ENCODE data around the gene FANCM.

FANCM gene, protein sequence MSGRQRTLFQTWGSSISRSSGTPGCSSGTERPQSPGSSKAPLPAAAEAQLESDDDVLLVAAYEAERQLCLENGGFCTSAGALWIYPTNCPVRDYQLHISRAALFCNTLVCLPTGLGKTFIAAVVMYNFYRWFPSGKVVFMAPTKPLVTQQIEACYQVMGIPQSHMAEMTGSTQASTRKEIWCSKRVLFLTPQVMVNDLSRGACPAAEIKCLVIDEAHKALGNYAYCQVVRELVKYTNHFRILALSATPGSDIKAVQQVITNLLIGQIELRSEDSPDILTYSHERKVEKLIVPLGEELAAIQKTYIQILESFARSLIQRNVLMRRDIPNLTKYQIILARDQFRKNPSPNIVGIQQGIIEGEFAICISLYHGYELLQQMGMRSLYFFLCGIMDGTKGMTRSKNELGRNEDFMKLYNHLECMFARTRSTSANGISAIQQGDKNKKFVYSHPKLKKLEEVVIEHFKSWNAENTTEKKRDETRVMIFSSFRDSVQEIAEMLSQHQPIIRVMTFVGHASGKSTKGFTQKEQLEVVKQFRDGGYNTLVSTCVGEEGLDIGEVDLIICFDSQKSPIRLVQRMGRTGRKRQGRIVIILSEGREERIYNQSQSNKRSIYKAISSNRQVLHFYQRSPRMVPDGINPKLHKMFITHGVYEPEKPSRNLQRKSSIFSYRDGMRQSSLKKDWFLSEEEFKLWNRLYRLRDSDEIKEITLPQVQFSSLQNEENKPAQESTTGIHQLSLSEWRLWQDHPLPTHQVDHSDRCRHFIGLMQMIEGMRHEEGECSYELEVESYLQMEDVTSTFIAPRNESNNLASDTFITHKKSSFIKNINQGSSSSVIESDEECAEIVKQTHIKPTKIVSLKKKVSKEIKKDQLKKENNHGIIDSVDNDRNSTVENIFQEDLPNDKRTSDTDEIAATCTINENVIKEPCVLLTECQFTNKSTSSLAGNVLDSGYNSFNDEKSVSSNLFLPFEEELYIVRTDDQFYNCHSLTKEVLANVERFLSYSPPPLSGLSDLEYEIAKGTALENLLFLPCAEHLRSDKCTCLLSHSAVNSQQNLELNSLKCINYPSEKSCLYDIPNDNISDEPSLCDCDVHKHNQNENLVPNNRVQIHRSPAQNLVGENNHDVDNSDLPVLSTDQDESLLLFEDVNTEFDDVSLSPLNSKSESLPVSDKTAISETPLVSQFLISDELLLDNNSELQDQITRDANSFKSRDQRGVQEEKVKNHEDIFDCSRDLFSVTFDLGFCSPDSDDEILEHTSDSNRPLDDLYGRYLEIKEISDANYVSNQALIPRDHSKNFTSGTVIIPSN (N-terminal part only)

DNA sequence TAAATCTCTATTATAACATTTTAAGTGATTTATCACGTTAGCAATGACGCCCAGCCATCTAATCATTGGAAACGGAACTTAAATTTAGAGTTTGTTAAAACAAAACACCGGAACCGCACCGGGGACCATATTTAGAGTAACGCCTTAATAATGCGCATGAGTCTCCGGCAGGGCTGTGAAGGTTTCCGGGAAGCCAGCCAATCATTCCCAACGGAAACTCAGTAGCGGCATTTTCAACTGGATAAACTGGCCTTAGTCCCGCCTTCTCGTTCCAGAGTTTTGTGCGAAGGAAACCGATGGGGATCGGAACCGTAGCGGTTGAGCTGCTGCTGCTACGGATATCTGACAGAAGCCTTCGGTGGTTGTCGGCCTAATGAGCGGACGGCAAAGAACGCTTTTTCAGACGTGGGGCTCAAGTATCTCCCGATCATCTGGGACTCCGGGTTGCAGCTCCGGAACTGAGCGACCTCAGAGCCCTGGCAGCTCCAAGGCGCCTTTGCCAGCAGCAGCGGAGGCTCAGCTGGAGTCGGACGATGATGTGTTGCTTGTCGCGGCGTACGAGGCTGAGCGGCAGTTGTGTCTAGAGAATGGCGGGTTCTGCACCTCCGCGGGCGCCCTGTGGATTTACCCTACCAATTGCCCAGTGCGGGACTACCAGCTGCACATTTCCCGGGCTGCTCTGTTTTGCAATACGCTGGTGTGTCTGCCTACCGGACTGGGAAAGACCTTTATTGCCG is at the start of gene FANCM:
TSS of gene FANCM (plus strand) at position 272 of the 737 bp plus-strand sequence. CDS start at position 374, 102 bp downstream.
- peak; percentile 99 for DNase-seq

DNA sequence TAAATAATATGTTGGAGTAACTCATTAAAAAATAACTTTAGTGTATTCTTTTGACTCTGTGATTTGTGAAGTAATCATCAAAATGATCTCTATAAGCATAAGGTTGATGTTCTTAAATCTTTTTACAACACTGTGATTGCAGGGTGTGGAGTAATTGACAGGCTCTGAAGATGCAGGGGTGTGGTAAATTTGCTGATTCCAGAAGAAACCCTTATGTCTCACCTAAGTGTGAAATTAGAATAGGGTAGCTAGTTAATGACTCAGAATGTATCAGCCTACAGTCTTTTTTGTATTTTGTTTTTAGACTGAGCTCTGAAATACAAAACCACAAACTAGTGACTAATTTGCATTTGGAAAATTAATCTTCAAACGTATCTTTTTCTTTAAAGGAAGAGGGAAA is 45.9 kb upstream of the FANCM start:
- no peak for DNase-seq

DNA sequence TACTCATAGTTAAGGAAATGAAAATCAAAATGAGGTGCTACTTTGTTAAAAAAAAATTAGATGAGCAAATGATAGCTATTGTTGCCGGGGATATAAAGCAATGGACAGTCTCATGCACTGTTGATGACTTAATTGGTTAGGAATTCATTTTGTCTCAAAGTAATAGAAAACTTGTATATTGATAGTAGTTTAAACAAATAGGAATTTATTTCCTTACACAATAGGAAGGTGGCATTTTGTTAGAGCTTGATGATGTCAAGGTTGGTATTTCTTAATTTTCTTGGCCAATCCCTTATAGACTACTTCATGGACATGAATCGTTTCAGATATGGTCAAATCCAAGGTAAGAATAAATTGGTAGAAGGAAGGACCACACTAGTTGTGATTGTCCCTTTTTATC is 44.0 kb upstream of the FANCM start:
- DNase-seq: no peak

DNA sequence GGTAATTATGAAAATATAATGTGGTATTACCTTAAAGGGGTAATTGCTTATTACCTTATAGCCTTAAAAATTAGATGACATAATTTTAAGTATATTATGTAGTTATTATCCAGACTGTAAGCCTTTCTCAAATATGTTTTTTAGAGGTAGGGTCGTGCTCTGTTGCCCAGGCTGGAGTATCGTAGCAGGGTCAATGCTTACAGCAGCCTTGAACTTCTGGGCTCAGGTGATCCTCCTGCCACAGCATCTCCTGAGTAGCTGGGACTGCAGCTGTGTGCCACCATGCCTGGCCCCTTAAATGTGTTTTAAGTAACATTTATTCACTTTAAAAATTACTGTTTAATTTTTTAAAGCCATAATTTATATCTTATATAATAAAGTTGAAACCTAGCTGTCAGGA is 41.5 kb upstream of the FANCM start:
- DNase-seq: no peak

DNA sequence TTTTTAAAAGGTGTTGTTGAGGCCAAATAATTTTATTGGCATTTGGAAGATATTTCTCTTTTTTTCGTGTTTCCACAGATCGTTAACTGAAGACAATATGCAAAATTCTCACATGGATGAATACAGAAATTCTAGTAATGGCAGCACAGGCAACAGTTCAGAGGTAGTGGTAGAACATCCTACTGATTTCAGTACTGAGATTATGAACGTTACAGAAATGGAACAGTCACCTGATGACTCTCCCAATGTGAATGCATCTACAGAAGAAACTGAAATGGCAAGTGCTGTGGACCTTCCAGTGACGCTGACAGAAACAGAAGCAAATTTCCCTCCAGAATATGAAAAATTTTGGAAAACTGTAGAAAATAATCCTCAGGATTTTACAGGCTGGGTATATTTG is 40.6 kb upstream of the FANCM start:
- no peak for DNase-seq

DNA sequence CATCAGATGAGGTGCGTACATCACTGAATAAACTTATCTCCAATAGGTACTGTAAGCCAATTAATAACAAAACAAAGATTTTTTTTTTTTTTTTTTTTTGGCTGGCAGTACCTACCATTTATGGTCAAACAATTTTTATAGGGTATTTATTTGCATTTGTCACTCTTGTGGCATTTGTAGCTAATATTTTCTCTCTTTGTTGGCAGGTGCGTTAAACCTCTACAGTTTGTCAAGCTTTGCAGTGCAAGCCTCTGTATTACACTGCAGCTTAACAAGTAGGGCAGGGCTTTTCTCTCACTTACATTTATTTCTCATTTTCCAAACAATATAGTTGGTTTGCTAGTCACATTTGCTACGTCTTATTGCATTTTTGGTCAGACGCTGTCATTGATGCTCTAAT is 39.5 kb upstream of the FANCM start:
- DNase-seq: no peak

DNA sequence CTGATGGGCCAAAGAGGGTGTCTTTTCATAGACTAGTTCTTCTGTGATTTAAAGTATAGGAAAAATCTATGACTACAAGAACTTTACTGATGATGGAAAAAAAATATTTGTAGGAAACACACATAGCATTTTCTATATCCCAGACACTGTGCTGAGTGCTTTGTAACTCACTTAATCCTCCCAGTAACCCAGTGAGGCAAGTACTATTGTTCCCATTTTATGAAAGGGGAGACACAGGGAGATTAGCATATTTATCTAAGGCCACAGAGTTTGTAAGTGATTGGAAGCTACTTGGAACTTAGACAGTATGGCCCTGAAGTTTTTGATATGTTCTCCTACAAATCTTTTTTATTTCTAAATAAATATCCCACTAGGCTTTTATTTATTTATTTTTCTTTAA is 31.9 kb upstream of the FANCM start:
- DNase-seq: no peak

DNA sequence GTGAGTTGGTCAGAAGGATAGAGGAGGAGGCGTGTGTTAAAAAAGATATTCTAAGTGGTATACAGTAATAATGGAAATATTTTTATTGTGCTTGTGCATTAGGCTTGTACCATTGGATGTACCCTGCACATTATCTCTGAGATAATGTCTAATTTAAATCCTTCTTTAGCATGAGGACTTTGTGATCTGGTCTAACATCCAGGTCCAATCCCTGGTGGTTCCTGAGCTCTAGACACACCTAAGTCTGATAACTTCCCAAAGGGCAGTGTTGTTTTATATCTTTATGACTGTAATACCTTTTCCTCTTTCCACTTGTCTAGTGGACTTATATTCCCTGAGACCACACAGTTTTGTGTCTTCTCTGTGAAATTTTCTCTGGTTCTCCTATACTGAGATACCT is 31.2 kb upstream of the FANCM start:
- no peak for DNase-seq

DNA sequence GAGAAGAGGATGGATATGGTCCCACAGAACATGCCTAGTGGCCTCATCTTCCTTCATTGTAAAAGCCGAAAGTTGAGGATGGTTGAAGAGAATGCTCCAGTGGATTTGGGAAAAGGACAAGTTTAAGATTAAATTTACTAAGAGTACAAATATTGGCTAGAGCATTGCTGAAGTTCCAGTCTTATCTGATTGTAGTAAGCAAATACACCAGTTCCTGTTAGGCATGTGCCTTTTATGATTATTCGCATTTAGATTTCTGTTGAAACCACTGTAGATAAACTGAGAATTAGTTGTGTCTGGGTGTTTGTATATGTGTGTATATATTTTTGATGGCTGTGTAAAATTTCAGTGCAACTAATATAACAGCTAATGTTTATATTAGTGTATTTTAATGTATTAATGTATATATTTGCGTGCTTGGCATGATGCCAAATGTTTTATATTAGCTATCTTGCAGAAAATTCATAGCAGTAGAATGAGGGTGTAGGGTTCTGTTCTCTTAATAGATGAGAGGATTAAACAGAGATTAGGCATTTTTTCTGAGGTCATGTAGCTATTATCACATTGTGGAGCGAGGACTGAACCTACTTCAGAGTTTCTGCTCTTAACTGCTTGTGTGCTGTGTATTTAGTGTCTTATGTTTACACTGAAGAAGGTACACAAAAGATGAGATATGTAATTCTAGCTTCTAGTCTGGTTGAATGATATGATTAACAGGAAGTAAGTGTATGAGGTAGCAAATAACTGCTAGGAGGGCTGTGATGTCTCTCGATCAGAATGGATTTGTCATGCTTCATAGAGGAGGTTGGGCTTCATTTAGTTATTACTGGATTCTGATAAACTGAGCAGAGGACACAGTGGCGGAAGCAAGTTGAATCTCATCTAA is 22.6 kb upstream of the FANCM start:
- no peak for DNase-seq

DNA sequence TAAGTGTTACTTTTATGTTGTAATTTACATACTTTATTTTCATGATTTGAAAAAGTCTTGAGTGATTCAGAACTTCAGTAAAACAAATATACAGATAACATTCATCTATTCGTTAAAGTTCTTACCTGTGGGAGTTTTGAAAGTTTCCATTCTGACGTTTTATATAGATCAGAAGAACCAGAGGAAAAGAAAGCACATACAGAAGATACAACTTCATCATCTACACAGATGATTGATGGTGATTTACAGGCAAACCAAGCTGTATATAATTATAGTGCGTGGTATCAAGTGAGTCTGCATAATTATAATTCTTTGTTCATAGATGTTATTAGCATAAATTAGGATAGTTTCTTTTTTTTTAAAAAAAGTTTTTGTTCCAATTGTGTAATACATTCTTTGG is 21.4 kb upstream of the FANCM start:
- DNase-seq: no peak

DNA sequence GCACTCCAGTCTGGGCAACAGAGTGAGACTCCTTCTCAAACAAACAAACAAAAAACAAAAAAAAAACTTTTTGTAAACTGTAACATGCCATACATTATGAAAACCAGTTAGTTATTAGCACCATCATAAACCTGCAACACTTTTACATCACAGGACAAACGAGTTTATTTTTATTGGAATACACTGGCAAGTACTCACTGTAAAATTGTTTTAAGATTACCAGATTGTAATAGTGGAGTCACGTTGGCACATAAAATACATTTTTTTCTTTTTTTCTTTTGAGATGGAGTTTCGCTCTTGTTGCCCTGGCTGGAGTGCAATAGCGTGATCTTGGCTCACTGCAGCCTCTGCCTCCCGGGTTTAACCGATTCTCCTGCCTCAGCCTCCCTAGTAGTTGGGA is 17.1 kb upstream of the FANCM start:
- no peak for DNase-seq

DNA sequence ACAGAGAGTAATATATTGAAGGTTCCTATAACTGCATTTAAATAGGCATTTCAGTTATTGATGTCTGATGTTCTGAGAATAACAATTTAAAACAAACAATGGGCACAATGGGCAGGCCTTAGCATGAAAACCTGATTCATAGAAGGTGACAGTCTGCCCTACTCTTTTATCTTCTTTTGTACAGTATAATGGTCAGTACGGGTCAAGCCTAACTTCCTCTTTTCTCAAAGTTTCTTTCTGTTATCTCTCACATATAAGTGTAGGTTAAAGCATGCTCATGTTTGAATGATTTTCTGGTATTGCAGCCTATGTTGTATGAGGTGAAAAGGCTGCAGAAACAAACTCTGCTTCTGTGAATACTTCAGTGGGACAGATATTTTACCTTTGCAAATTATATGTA is 15.6 kb upstream of the FANCM start:
- no peak for DNase-seq

DNA sequence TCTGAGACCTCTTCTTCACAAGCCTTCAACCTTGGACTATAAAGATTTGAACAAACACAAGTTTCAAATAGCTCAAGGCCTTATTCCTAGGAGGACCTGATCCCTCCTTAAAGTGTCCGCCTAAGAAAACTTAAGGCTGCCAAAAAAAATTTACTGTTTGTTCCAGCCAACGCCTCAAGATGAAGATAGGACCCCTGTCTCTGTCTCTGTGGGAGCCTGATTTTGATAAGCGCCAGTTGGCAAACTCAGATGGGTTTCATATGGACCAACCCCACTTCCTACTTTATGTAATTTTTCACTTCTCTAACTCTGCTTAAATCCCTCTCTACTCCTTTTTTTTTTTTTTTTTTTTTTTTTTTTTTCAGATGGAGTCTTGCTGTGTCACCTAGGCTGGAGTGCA is 12.5 kb upstream of the FANCM start:
- DNase-seq: no peak

DNA sequence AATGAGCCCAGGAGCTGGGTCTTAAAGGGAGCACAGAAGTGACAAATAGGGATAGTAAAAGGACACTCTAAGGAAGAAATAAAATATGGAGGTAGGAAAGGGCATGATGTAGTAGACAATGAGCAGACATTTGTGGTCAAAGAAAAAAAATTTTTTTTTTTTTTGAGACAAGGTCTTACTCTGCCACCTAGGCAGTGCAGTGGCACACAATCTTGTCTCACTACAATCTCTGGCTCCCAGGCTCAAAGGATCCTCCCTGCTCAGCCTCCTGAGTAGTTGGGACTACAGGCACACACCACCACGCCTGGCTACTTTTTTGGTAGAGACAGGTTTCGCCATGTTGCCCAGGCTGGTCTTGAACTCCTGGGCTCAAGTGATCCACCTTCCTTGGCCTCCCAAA is 10.0 kb upstream of the FANCM start:
- DNase-seq: no peak

DNA sequence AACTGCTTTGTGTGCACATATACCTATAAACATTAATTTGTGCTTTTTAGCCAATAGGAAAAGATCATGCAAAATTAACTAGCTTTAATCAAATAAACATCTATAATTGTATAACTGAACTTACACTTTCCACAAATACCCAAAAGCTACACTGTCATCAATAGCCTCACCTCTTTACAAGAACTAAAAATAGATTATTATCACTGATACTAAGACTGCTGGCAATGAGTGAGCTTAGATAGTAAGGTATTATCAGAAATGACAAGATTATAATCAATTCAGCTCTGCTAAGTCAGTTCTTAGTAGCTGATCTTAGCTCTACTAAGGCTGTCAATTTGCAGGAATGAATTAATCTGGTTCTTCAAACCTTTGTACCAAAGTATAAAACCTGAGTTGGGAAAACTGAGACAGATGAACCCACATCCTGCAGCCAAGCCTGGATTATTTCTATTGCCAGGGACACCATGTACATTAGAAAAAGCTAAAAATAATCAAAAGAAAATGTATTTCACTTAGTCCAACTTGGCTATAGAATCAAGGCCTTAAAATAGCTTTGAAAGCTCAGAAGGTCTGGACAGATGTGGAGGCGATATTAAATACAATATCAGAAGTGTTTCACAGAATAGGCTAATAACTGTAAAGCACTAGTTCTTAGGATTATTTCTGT is 6.6 kb upstream of the FANCM start:
- no peak for DNase-seq

DNA sequence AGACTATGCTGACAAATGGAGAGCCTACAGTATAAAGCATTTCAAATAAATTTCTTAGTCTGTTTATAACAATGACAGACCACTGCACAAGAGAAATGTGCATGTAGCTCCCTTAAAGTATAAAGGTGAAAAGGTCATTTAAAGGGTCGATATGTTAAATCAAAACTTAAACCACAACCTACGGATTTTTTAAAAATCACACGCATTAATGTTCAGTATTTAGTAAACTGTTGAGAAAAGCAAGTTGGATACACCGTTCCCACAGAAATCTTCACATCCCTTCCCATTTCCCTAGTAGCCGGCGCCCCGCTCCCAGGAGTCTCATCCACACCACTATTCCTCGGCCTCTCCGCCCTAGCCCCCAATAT is 2.1 kb upstream of the FANCM start:
- no peak for DNase-seq

DNA sequence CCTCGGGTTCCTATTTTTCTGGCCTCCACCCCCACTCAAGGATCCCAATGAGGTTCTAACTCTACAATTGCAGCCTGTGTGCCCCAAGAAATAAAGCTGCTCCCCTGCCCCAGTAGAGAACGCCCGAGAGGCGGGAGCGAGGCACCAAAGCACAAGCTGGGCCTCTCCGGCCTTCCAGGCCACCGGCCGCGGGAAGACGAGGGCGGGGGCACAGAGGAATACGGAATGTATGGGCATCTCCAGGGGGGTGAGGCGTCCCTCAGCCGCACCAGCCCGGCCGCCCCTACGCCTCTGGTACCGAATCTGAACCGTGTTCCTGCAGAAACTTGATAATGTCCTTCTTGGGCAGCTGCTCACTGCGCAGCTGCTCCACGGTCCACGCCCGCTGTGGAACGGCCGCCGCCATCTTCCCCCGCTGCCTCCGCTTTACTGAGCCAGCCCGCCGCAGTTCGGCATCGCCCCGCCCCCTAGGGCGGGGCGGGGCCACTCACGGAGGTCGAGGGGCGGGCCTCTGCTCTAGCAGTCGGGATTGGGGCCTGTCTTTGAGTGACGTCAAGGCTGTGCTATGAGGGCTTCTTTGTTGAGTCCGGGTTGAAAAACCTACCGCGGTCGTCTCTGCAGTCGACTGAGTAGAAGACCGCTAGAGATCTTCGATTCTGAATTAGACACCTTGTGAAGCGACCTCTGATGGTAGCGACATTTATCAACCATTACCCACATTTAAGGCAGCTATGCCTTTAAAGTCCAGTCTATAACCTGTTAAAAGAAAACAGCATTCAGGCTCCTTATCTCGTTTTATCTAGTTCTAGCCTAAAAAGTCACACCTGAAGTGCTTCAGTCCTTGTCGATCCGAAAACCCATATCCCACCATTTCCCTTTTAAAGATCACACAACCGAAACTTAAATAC is 1.4 kb upstream of the FANCM start, which contains the start of gene FKBP3:
TSS of gene FKBP3 (minus strand) at position 431 of the 908 bp plus-strand sequence. CDS start at position 406, 25 bp downstream.
- peak; percentile 94 to 99 for DNase-seq

DNA sequence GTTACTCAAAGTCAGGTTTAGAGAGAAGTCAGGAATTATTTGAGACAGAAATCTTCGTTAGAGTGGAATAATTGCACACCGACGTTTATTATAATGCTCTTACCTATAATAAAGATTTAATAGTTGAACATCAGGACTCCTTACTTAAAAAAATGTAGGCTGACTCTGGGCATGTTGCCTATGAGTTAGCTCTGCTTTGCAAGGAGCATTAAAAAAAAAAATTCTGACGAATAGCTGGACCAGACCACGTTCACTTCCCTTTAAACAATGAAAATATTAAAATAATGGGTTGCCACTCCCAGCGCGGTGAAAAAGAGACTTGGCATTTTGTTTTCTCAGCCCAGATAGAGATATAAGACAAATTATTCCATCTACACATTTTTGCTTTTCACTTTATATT is 574 bp upstream of the FANCM start:
- peak in 1 of 2 experiments; percentile 49 for DNase-seq

DNA sequence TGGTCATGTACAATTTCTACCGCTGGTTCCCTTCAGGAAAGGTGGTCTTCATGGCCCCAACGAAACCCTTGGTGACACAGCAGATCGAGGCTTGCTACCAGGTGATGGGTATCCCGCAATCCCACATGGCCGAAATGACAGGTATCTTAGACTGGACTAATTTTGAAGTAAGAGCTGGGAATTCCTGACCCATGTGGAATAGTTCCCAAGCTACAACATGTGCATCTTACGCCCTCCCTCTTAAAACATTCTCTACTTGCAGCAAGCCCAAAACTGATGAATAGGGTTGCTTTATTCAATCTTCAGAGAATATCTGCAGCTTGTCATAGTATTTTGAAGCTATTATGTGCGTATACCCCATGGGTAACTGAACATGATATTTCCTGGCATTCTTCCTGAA is 669 bp downstream of the FANCM start:
- no peak for DNase-seq

Data from NCI-H446 (cell line).